Measurements from ENCODE around the gene STK32B.

GRCh38 chr4:5158825-5159224 is 107.5 kb downstream of the STK32B start:
- TF ChIP-seq CTCF (IDR thresholded peaks at IDR 0.05; ENCODE audit: extremely low read depth in 1 of 2, insufficient read depth in 1 of 2, low read depth in 1 of 2, low read length in 2 of 2) (no peak), POLR2AphosphoS5 (IDR thresholded peaks at IDR 0.05; ENCODE audit: insufficient read depth, low read depth, low read length) (no peak), GATA2 (IDR thresholded peaks at IDR 0.05; ENCODE audit: insufficient read depth, insufficient read length, low read depth, low read length) (no peak), MYC (IDR thresholded peaks at IDR 0.05; ENCODE audit: low read depth, low read length) (no peak)

Data from endothelial cell of umbilical vein (primary cell).